B cell (primary cell): Measurements from ENCODE around the gene C4orf46. TPM values are rescaled to one million over a fixed set of nuclear protein-coding genes. Genes with fewer than 3 reads are reported as not detected.
"Not testable (repeated sequence)": the region's sequence is repeated elsewhere in the genome, so short reads cannot be mapped to it uniquely, and the experiment has no call there.

Experiments
- ATAC-seq: fragments of 200-7000 bp; cut with Tn5 transposase; one replicate; pipeline ENCODE4 v1.10.0; 2021; ENCODE audit warnings: low read depth, mild to moderate bottlenecking, moderate number of reproducible peaks, moderate library complexity
- CTCF ChIA-PET: fragments of 350-600 bp; sonication (Branson Sonifier 250); formaldehyde crosslinking; loops from one replicate; lab custom pipeline; 2021; ENCODE audit warnings: antibody characterized with exemption, inconsistent platforms; lab: Charles Lee
- POLR2A ChIA-PET: fragments of 350-600 bp; sonication (Branson Sonifier 250); formaldehyde crosslinking; loops from one replicate; lab custom pipeline; 2021; ENCODE audit warnings: antibody characterized with exemption; lab: Charles Lee
- DNase-seq: peaks from one replicate; pipeline ENCODE4 v3.0.0; 2013
- H2AFZ ChIP-seq: 2 replicates; pipeline ENCODE4 v1.6.1; 2012; ENCODE audit warnings: mild to moderate bottlenecking, low read depth, low read length; ENCODE audit not compliant: insufficient read depth, poor library complexity, severe bottlenecking
- H3K27ac ChIP-seq, 2 donors: 1 replicate in 1 of 2; 2 replicates in 1 of 2; pipeline ENCODE4 v1.5.1; 2012 to 2013; ENCODE audit warnings: low read length in 2 of 2, mild to moderate bottlenecking in 2 of 2, moderate library complexity in 1 of 2
- H3K27me3 ChIP-seq, 4 experiments: fragments of 200-600 bp in 1 of 4; sonication (generic) in 1 of 4; replicated peaks in 1 of 4; 1 replicate in 2 of 4; 2 replicates in 2 of 4; pipeline versions ENCODE4 v1.6.1 to v1.7.0; 2013 to 2016; ENCODE audit warnings: low read length in 3 of 4, mild to moderate bottlenecking in 2 of 4, mixed read lengths in 1 of 4, moderate library complexity in 1 of 4; ENCODE audit not compliant: insufficient read depth in 4 of 4, control insufficient read depth in 3 of 4; ENCODE audit errors: control extremely low read depth in 1 of 4
- H3K36me3 ChIP-seq, 2 experiments: replicated peaks in 1 of 2; 1 replicate in 1 of 2; 2 replicates in 1 of 2; pipeline versions ENCODE4 v1.6.1 to v1.7.1; 2013; ENCODE audit warnings: low read length in 1 of 2; ENCODE audit not compliant: insufficient read depth in 2 of 2, control insufficient read depth in 1 of 2; ENCODE audit errors: control extremely low read depth in 1 of 2, extremely low read depth in 1 of 2
- H3K4me1 ChIP-seq, 2 donors: fragments of 200-600 bp in 1 of 2; sonication (generic) in 1 of 2; 1 replicate in 1 of 2; 2 replicates in 1 of 2; pipeline versions ENCODE4 v1.5.1 to v1.6.1; 2013 to 2017; ENCODE audit warnings: low read length in 2 of 2; ENCODE audit not compliant: control insufficient read depth in 2 of 2, insufficient read depth in 2 of 2
- H3K4me2 ChIP-seq: replicated peaks from 2 replicates; pipeline ENCODE3; 2012; ENCODE audit warnings: mild to moderate bottlenecking, low read depth, low read length; ENCODE audit not compliant: poor library complexity, severe bottlenecking
- H3K4me3 ChIP-seq, 5 experiments: fragments of 200-600 bp in 1 of 5; sonication (generic) in 1 of 5; 1 replicate in 3 of 5; 2 replicates in 2 of 5; pipeline versions ENCODE4 v1.5.1 to v1.7.0; 2011 to 2016; ENCODE audit warnings: low read length in 4 of 5, mild to moderate bottlenecking in 4 of 5, low read depth in 2 of 5, control low read depth in 1 of 5, moderate library complexity in 1 of 5; ENCODE audit not compliant: insufficient read depth in 1 of 5; ENCODE audit errors: control extremely low read depth in 1 of 5, extremely low read depth in 1 of 5
- H3K79me2 ChIP-seq: fragments of 200-600 bp; sonication (generic); one replicate; pipeline ENCODE4 v1.6.0; 2016; ENCODE audit warnings: low read length; ENCODE audit not compliant: control insufficient read depth, insufficient read depth
- H3K9ac ChIP-seq: fragments of 200-600 bp; sonication (generic); 2 replicates; pipeline ENCODE4 v1.6.1; 2017; ENCODE audit warnings: mild to moderate bottlenecking, low read length, moderate library complexity
- H3K9me3 ChIP-seq, 3 donors: one replicate each; pipeline versions ENCODE4 v1.6.1 to v1.7.1; 2013; ENCODE audit warnings: low read length in 2 of 3; ENCODE audit not compliant: control insufficient read depth in 2 of 3, insufficient read depth in 1 of 3; ENCODE audit errors: control extremely low read depth in 1 of 3
- H4K20me1 ChIP-seq: 2 replicates; pipeline ENCODE4 v1.6.0; 2012; ENCODE audit warnings: mild to moderate bottlenecking, low read length; ENCODE audit not compliant: insufficient read depth, control insufficient read depth, poor library complexity, severe bottlenecking
- H3K27ac Mint-ChIP-seq: one replicate; pipeline ENCODE4 v1.8.0; 2021; ENCODE audit warnings: mixed read lengths
- H3K27me3 Mint-ChIP-seq: one replicate; pipeline ENCODE4 v1.8.0; 2021; ENCODE audit warnings: mixed read lengths
- H3K4me1 Mint-ChIP-seq: one replicate; pipeline ENCODE4 v1.8.0; 2021; ENCODE audit warnings: mixed read lengths
- H3K4me3 Mint-ChIP-seq: one replicate; pipeline ENCODE4 v1.8.0; 2021; ENCODE audit warnings: mixed read lengths
- H3K9me3 Mint-ChIP-seq: one replicate; pipeline ENCODE4 v1.8.0; 2022; ENCODE audit warnings: mixed read lengths; ENCODE audit not compliant: insufficient read depth
- CTCF ChIP-seq: fragments of 200-600 bp; IDR thresholded peaks from one replicate; pipeline ENCODE4 v1.8.0; 2022; ENCODE audit warnings: antibody characterized with exemption, mild to moderate bottlenecking
- EZH2 ChIP-seq: IDR thresholded peaks from 2 replicates; pipeline ENCODE4 v1.6.1; 2012; ENCODE audit warnings: borderline replicate concordance, low read depth, mild to moderate bottlenecking, moderate library complexity, low read length; ENCODE audit not compliant: insufficient read depth, poor library complexity, severe bottlenecking
- WGBS: methylation state at CpG from one replicate; pipeline ENCODE4 v1.1.5; 2013; ENCODE audit warnings: missing lambda C conversion rate; ENCODE audit not compliant: insufficient coverage; 5-methylcytosine and 5-hydroxymethylcytosine counted together
- intact Hi-C: fragments of 100-400 bp; cut with micrococcal nuclease; formaldehyde crosslinking; loops from one replicate; pipeline ENCODE4 v1.10.0; 2022
- polyA plus RNA-seq: library from polyadenylated mRNA; depleted of rRNA; stranded (reverse); fragments of >200 nt; gene quantifications from 2 replicates; pipeline ENCODE4 v1.2.3, GENCODE V29; 2012
- total RNA-seq, 2 donors: library from RNA; stranded (reverse); fragments of 120-200 nt in 1 of 2; gene quantifications; 1 replicate in 1 of 2; 2 replicates in 1 of 2; pipeline versions ENCODE4 v1.2.3 to v1.2.4, GENCODE V29; 2013 to 2022

The C4orf46 gene
- total and polyA plus RNA-seq, 2 donors (not counting 1 experiment from before 2014, with no cell fraction given), result 3.8 to 4.6 TPM

DNA sequence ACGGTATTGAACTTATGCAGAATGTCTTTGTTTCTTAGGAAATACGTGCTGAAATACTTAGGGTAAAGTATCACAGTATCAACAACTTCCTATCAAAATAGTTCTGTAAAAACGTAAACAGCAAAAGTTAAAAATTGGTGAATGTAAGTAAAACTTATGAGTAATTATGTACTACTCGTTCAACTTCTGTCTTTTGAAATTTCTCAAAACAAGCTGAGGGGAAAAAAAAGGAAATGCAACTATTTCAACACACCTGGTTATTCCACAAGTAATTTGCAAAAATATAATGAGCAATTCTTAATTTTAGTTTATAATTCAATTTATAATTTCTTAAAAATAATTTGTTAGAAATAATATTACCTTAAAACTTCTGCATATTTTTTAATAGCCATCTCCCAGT is 43.2 kb upstream of the C4orf46 start:
- H3K4me3 ChIP-seq, result no peak overlapping the region
- Mint-ChIP-seq H3K27me3 (no peaks in the 10 kb centered on the region), H3K4me1 (no peaks in the 10 kb centered on the region), H3K27ac (no peak overlapping the region), H3K9me3 (no peaks in the 10 kb centered on the region), H3K4me3 (no peak overlapping the region)
- H3K27ac ChIP-seq, result no peak overlapping the region
- H4K20me1 ChIP-seq, result peaks cover 7% of the 10 kb centered on the region
- TF ChIP-seq CTCF, result no peak
- TF ChIP-seq EZH2, result no peak
- ChIA-PET CTCF (no interaction called here), POLR2A (no interaction called here)
- no peak overlapping the region for H3K9ac ChIP-seq
- peaks cover 29 to 83% of the 10 kb centered on the region in 2 experiments for H3K36me3 ChIP-seq
- H3K9me3 ChIP-seq, result no peaks in the 10 kb centered on the region
- no peak overlapping the region for H2AFZ ChIP-seq
- DNase-seq, result no peak
- no peaks in the 10 kb centered on the region for H3K79me2 ChIP-seq
- no CpG with 5 or more reads among the region's 4 CpGs for WGBS
- H3K4me2 ChIP-seq, result no peak overlapping the region
- no peak for ATAC-seq
- H3K27me3 ChIP-seq, result no peaks in the 10 kb centered on the region
- intact Hi-C loops, result no loop called here
- H3K4me1 ChIP-seq, result no peaks in the 10 kb centered on the region

DNA sequence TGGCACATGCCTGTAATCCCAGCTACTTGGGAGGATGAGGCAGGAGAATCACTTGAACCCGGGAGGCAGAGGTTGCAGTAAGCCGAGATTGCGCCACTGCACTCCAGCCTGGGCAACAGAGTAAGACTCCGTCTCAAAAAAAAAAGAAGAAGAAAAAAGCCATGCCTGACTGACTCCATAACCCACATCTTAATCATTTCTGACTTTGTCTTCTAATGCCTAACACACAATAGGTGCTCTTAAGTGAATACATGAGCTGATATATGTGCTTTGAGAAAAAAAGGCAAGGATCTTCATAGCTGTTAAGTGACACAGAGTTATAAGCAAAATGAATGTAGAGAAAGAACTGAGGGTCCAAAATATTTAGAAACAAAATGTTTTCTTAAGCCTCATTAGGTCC is 40.9 kb upstream of the C4orf46 start:
- H3K36me3 ChIP-seq, result peaks cover 21 to 67% of the 10 kb centered on the region in 2 experiments
- intact Hi-C loops, H3K9me3 Mint-ChIP-seq: not testable (repeated sequence)

More for the DNA sequence above, 40.9 kb upstream of the C4orf46 start:
- 100% methylated on average over 1 of the region's 4 CpGs for WGBS
- H3K27me3 ChIP-seq, H3K27ac ChIP-seq, H3K27ac Mint-ChIP-seq, H3K4me3 ChIP-seq, H3K4me1 Mint-ChIP-seq, H3K79me2 ChIP-seq, H3K9me3 ChIP-seq, H3K4me1 ChIP-seq, H2AFZ ChIP-seq, H3K4me3 Mint-ChIP-seq, ATAC-seq, H3K9ac ChIP-seq, H4K20me1 ChIP-seq, DNase-seq, H3K4me2 ChIP-seq, POLR2A ChIA-PET, H3K27me3 Mint-ChIP-seq, CTCF ChIA-PET: not testable (repeated sequence)
